OCI-LY3 (cell line): ENCODE results near the gene IMMT.

Experiments
- H2AFZ ChIP-seq: fragments of 200-600, 300-600 bp; shearing (Covaris generic); 2 replicates; pipeline ENCODE4 v1.6.0; 2014; ENCODE audit warnings: antibody characterized with exemption, low read depth, low read length
- H3K27ac ChIP-seq: fragments of 200-600, 300-600 bp; sonication (generic); 2 replicates; pipeline ENCODE4 v1.5.1; 2014; ENCODE audit warnings: mild to moderate bottlenecking, low read length, moderate library complexity, mixed read lengths
- H3K27me3 ChIP-seq: fragments of 200-600, 300-600 bp; sonication (generic); 2 replicates; pipeline ENCODE4 v1.6.1; 2014; ENCODE audit warnings: low read depth, low read length, mixed read lengths
- H3K36me3 ChIP-seq: fragments of 200-600, 300-600 bp; sonication (generic); replicated peaks from 2 replicates; pipeline ENCODE3; 2014; ENCODE audit warnings: low read depth, low read length, mixed read lengths
- H3K4me1 ChIP-seq: fragments of 300-600, 200-600 bp; sonication (generic); 2 replicates; pipeline ENCODE4 v1.6.1; 2014; ENCODE audit warnings: low read length, mixed read lengths
- H3K4me2 ChIP-seq: fragments of 200-600, 300-600 bp; sonication (generic); 2 replicates; pipeline ENCODE4 v1.6.1; 2014; ENCODE audit warnings: low read length, mixed read lengths
- H3K4me3 ChIP-seq: fragments of 300-600, 200-600 bp; sonication (generic); 2 replicates; pipeline ENCODE4 v1.5.1; 2014; ENCODE audit warnings: antibody characterized with exemption, mild to moderate bottlenecking, low read length, moderate library complexity
- H3K79me2 ChIP-seq: fragments of 300-600, 200-600 bp; shearing (Covaris generic); 2 replicates; pipeline ENCODE4 v1.6.1; 2014; ENCODE audit warnings: mild to moderate bottlenecking, low read length, mixed read lengths
- H3K9ac ChIP-seq: fragments of 300-600, 200-600 bp; shearing (Covaris generic); 2 replicates; pipeline ENCODE4 v1.6.0; 2014; ENCODE audit warnings: mild to moderate bottlenecking, low read length, moderate library complexity
- H3K9me3 ChIP-seq: fragments of 200-600, 300-600 bp; shearing (Covaris generic); 2 replicates; pipeline ENCODE4 v1.6.1; 2014; ENCODE audit warnings: low read length, mixed read lengths; ENCODE audit not compliant: insufficient read depth
- H4K20me1 ChIP-seq: fragments of 200-600, 300-600 bp; sonication (generic); 2 replicates; pipeline ENCODE4 v1.6.1; 2016; ENCODE audit warnings: low read length, mixed read lengths; ENCODE audit not compliant: insufficient read depth
- CTCF ChIP-seq: fragments of 200-600, 300-600 bp; sonication (generic); IDR thresholded peaks from 2 replicates; pipeline ENCODE4 v1.5.1; 2014; ENCODE audit warnings: antibody characterized with exemption, low read length, low read depth
- EZH2phosphoT487 ChIP-seq: fragments of 200-600 bp; shearing (Covaris generic); IDR thresholded peaks from 2 replicates; pipeline ENCODE4 v1.6.1; 2018; ENCODE audit warnings: antibody characterized with exemption, mixed run types, low read depth

IMMT gene

GRCh38 chr2:86105252-86105968 is 89.9 kb downstream of the IMMT start, which contains the start of gene POLR1A:
Gene POLR1A (minus strand): TSS chr2:86105886. CDS start chr2:86105776, 110 bp downstream.
- Histone ChIP-seq H2AFZ (peak within 1 kb of the TSS; percentile 82), H3K4me3 (peak within 1 kb of the TSS; percentile 95), H3K79me2 (peaks cover 99% of the 10 kb centered on the region), H3K4me2 (peak within 1 kb of the TSS; percentile 95), H3K9me3 (no peaks in the 10 kb centered on the region), H3K27ac (peak within 1 kb of the TSS; percentile 57), H3K36me3 (peaks cover 40% of the 10 kb centered on the region), H3K9ac (peak within 1 kb of the TSS; percentile 89), H4K20me1 (peaks cover 15% of the 10 kb centered on the region; the same call in 1 of the 2 replicates), H3K27me3 (no peaks in the 10 kb centered on the region), H3K4me1 (peaks cover 23% of the 10 kb centered on the region)
- TF ChIP-seq EZH2phosphoT487 (no peak), CTCF (no peak)

GRCh38 chr2:86102157-86102556 is 93.1 kb downstream of the IMMT start:
- peaks cover 13% of the 10 kb centered on the region for H3K4me1 ChIP-seq
- H3K27ac ChIP-seq, result no peak overlapping the region
- H3K9me3 ChIP-seq, result no peaks in the 10 kb centered on the region
- H3K27me3 ChIP-seq, result no peaks in the 10 kb centered on the region
- no peak for TF ChIP-seq EZH2phosphoT487
- TF ChIP-seq CTCF, result no peak
- no peak overlapping the region for H3K4me2 ChIP-seq
- H3K4me3 ChIP-seq, result no peak overlapping the region
- no peak overlapping the region for H3K9ac ChIP-seq
- H3K36me3 ChIP-seq, result peaks cover 49% of the 10 kb centered on the region
- H3K79me2 ChIP-seq, result peaks cover 92% of the 10 kb centered on the region
- no peak overlapping the region for H2AFZ ChIP-seq
- peaks cover 5% of the 10 kb centered on the region; the same call in 1 of the 2 replicates for H4K20me1 ChIP-seq

GRCh38 chr2:86097913-86098312 is 97.3 kb downstream of the IMMT start:
- Histone ChIP-seq H3K4me2 (no peak overlapping the region), H3K36me3 (peaks cover 63% of the 10 kb centered on the region), H2AFZ (no peak overlapping the region), H3K79me2 (peaks cover 83% of the 10 kb centered on the region), H3K4me1 (no peaks in the 10 kb centered on the region), H3K27ac (no peak overlapping the region), H3K9ac (no peak overlapping the region), H3K4me3 (no peak overlapping the region), H3K27me3 (no peaks in the 10 kb centered on the region), H3K9me3 (no peaks in the 10 kb centered on the region), H4K20me1 (no peaks in the 10 kb centered on the region)
- TF ChIP-seq CTCF (no peak), EZH2phosphoT487 (no peak)

DNA sequence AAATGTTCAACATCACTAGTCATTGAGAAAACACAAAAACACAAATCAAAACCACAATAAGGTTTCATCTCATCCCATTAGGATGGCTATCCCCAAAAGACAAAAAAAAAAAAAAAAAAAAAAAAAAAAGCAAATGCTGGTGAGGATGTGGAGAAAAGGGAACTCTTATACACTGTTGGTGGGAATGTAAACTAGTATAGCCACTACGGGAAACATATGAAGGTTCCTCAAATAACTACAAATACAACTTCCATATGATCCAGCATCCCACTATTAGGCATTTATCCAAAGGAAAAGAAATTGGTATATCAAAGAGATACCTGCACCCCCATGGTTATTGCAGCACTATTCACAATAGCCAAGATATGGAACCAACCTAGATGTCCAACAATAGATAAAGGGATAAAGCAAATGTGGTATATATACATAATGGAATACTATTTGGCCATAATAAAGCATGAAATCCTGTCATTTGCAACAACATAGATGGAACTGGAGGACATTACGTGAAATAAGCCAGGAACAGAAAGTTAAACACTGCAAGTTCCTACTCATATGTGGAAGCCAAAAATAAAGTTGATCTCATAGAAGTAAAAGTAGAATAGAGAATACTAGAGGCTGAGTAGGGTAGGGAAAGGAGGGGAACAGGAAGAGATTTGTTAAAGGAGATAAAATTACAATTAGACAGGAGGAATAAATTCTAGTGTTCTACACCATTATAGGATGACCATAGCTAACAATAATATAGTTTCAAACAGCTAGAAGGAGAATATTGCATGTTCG is 98.0 kb downstream of the IMMT start:
- peaks cover 58% of the 10 kb centered on the region for H3K36me3 ChIP-seq

More for the DNA sequence above, 98.0 kb downstream of the IMMT start:
- H2AFZ ChIP-seq, result no peak overlapping the region
- TF ChIP-seq CTCF, result no peak
- no peak for TF ChIP-seq EZH2phosphoT487
- H3K9me3 ChIP-seq, result no peaks in the 10 kb centered on the region
- H3K79me2 ChIP-seq, result peaks cover 77% of the 10 kb centered on the region
- no peaks in the 10 kb centered on the region for H3K27me3 ChIP-seq
- no peak overlapping the region for H3K4me3 ChIP-seq
- no peaks in the 10 kb centered on the region for H3K4me1 ChIP-seq
- no peak overlapping the region for H3K27ac ChIP-seq
- no peak overlapping the region for H3K4me2 ChIP-seq
- H3K9ac ChIP-seq, result no peak overlapping the region
- H4K20me1 ChIP-seq, result no peaks in the 10 kb centered on the region
